ENCODE data around the gene TIMP1.
A peak's percentile ranks its signal among the peaks of the same experiment; 100 is the strongest.

Gene TIMP1

GRCh38 chrX:47608130-47608810, 26.0 kb downstream of the TIMP1 start:
- DNase-seq, result no peak

GRCh38 chrX:47610511-47610910, 28.3 kb downstream of the TIMP1 start:
- no peak for DNase-seq

- no peak for DNase-seq
Observed at GRCh38 chrX:47611489-47611888, 29.3 kb downstream of the TIMP1 start.

- no peak for DNase-seq
Observed at GRCh38 chrX:47611926-47612325, 29.7 kb downstream of the TIMP1 start.

GRCh38 chrX:47612418-47612817, 30.2 kb downstream of the TIMP1 start:
- no peak for DNase-seq

- no peak for DNase-seq
Observed at GRCh38 chrX:47613082-47613481, 30.8 kb downstream of the TIMP1 start.

GRCh38 chrX:47614618-47615017, 32.4 kb downstream of the TIMP1 start:
- no peak for DNase-seq

GRCh38 chrX:47618923-47619485, 36.8 kb downstream of the TIMP1 start:
- DNase-seq, result no peak

GRCh38 chrX:47619486-47620302, 37.5 kb downstream of the TIMP1 start, which contains the start of gene SYN1:
TSS of gene SYN1 (minus strand) at chrX:47619857. CDS start at chrX:47619728, 129 bp downstream.
- DNase-seq, result peak; percentile 76

- no peak for DNase-seq
Observed at GRCh38 chrX:47620303-47620685, 38.1 kb downstream of the TIMP1 start.

- DNase-seq, result no peak
Observed at GRCh38 chrX:47621851-47622250, 39.6 kb downstream of the TIMP1 start.

GRCh38 chrX:47623540-47624027, 41.3 kb downstream of the TIMP1 start:
- DNase-seq, result peak; percentile 69

- no peak for DNase-seq
Observed at GRCh38 chrX:47625365-47625764, 43.1 kb downstream of the TIMP1 start.

GRCh38 chrX:47628982-47629381, 46.7 kb downstream of the TIMP1 start:
- no peak for DNase-seq

- no peak for DNase-seq
Observed at GRCh38 chrX:47629419-47630200, 47.4 kb downstream of the TIMP1 start, which contains the start of gene CFP. TSS of gene CFP (minus strand) at chrX:47629930. CDS start at chrX:47629844, 86 bp downstream.

GRCh38 chrX:47631676-47632075, 49.4 kb downstream of the TIMP1 start:
- DNase-seq, result no peak

- no peak for DNase-seq
Observed at GRCh38 chrX:47632666-47633065, 50.4 kb downstream of the TIMP1 start.

- DNase-seq, result no peak
Observed at GRCh38 chrX:47633689-47634590, 51.7 kb downstream of the TIMP1 start.

GRCh38 chrX:47634871-47635575, 52.8 kb downstream of the TIMP1 start:
- DNase-seq, result no peak
